Peyer's patch (tissue), 4 donors: Measurements from ENCODE around the gene RAB17. TPM values are rescaled to one million over a fixed set of nuclear protein-coding genes. Genes with fewer than 3 reads are reported as not detected.

Experiments
- DNase-seq, 3 donors: peaks; one replicate each; pipeline ENCODE4 v3.0.0-alpha.2; 2017 to 2019
- H3K27ac ChIP-seq, 4 donors: fragments of 200-600 bp; sonication (generic); one replicate each; pipeline ENCODE4 v1.5.1; 2016 to 2019
- H3K27me3 ChIP-seq, 2 donors: fragments of 200-600 bp; sonication (generic); one replicate each; pipeline ENCODE4 v1.5.1; 2019
- H3K36me3 ChIP-seq, 3 donors: fragments of 200-600 bp; sonication (generic); one replicate each; pipeline ENCODE4 v1.5.1; 2016 to 2019
- H3K4me1 ChIP-seq, 4 donors: fragments of 200-600 bp; sonication (generic); one replicate each; pipeline ENCODE4 v1.5.1; 2016 to 2019
- H3K4me3 ChIP-seq, 4 donors: fragments of 200-600 bp; sonication (generic); 1 replicate in 3 of 4; 2 replicates in 1 of 4; pipeline ENCODE4 v1.5.1; 2016 to 2019; ENCODE audit warnings: mild to moderate bottlenecking in 1 of 4
- H3K9me3 ChIP-seq, 4 donors: fragments of 200-600 bp; sonication (generic); one replicate each; pipeline ENCODE4 v1.5.1; 2016 to 2019; ENCODE audit warnings: mild to moderate bottlenecking in 1 of 4
- CTCF ChIP-seq, 6 experiments: fragments of 450-650 bp in 4 of 6; fragments of 200-600 bp in 2 of 6; sonication (generic) in 1 of 6; IDR thresholded peaks; one replicate each; pipeline ENCODE4 v1.5.1; 2017 to 2019; ENCODE audit warnings: antibody characterized with exemption in 6 of 6, mild to moderate bottlenecking in 3 of 6, moderate library complexity in 1 of 6
- POLR2A ChIP-seq, 2 donors: fragments of 450-650 bp; IDR thresholded peaks; one replicate each; pipeline ENCODE4 v1.5.1; 2017; ENCODE audit warnings: antibody characterized with exemption in 2 of 2, mild to moderate bottlenecking in 2 of 2, moderate library complexity in 2 of 2
- total RNA-seq, 4 donors: library from RNA; depleted of rRNA; stranded (reverse); fragments of >200 nt; gene quantifications; one replicate each; pipeline ENCODE4 v1.1.0, GENCODE V29; 2016

RAB17 gene
- total RNA-seq, 4 donors from 2014 or later = 66.0 to 244 (median 219) TPM

GRCh38 chr2:237557633-237558015, 32.9 kb downstream of the RAB17 start:
- H3K27ac ChIP-seq = no peak overlapping the region
- DNase-seq = no peak
- H3K36me3 ChIP-seq = no peaks in the 10 kb centered on the region
- peaks cover 0 to 8% (median 0%) of the 10 kb centered on the region in 4 donors for H3K9me3 ChIP-seq
- no peak for TF ChIP-seq CTCF (IDR thresholded peaks at IDR 0.05)
- no peak for TF ChIP-seq POLR2A (IDR thresholded peaks at IDR 0.05)
- no peaks in the 10 kb centered on the region for H3K4me1 ChIP-seq
- no peaks in the 10 kb centered on the region for H3K27me3 ChIP-seq
- H3K4me3 ChIP-seq = no peak overlapping the region

DNA sequence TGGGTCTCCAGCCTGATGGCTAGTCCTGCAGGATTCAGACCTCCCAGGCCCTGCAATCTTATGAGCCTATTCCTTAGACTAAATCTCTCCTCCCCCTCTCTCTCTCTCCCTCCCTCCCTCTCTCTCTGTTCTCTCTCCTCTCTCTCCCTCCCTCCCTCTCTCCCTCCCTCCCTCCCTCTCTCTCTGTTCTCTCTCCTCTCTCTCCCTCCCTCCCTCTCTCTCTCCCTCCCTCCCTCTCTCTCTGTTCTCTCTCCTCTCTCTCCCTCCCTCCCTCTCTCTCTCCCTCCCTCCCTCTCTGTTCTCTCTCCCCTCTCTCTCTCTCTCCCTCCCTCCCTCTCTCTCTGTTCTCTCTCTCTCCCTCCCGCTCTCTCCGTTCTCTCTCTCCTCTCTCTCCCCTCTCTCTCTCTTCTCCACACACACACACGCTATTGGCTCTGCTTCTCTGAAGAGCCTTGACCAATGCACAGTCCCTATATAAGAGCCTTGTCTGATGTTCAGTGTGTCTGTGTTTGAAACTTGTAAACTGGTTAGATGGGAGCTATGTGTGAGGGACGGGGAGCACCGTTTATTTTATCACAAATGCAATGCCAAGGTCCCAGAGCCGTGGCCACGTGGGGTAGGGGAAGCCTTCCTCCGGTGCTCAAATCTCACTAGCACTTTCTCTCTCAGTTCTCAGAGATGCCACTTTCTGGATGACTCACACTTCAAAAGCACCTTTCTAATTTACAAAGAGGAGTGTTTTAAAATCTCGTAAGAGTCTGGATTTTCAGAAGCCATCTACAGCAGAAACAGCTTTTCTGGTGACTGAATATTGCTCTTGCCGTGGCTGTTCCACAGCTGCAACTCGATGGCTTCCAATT, 33.5 kb downstream of the RAB17 start:
- no peaks in the 10 kb centered on the region for H3K36me3 ChIP-seq
- H3K9me3 ChIP-seq = peaks cover 0 to 8% (median 0%) of the 10 kb centered on the region in 4 donors
- no peaks in the 10 kb centered on the region for H3K4me1 ChIP-seq
- no peak overlapping the region for H3K4me3 ChIP-seq
- TF ChIP-seq POLR2A (IDR thresholded peaks at IDR 0.05) (no peak), CTCF (IDR thresholded peaks at IDR 0.05) (no peak)
- H3K27me3 ChIP-seq = no peaks in the 10 kb centered on the region
- no peak for DNase-seq
- H3K27ac ChIP-seq = no peak overlapping the region

- H3K27ac ChIP-seq = no peak overlapping the region
- no peaks in the 10 kb centered on the region for H3K27me3 ChIP-seq
- H3K36me3 ChIP-seq = no peaks in the 10 kb centered on the region
- no peaks in the 10 kb centered on the region for H3K4me1 ChIP-seq
- H3K4me3 ChIP-seq = no peak overlapping the region
- DNase-seq = no peak
- peaks cover 0 to 8% (median 0%) of the 10 kb centered on the region in 4 donors for H3K9me3 ChIP-seq
- TF ChIP-seq CTCF (IDR thresholded peaks at IDR 0.05) = no peak
- no peak for TF ChIP-seq POLR2A (IDR thresholded peaks at IDR 0.05)
These were observed 35.0 kb downstream of the RAB17 start for GRCh38 chr2:237555560-237555959.

DNA sequence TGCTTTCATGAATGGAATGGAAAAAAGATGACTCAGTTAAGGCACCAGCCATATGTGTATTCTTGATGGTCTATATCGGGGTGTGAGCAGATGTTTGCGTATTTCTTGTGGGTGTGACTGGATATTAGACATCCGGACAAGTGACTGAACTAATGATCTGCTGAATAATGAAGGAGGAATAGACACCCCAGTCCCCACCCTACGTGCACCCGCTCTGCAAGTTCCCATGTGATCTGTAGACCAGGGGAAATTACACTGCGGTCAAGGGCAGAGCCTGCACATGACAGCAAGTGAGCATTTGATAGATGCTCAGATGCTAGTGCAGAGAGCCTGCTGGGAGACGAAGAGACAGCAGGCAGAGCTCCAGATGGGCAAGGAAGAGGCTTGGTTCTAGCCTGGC, 36.6 kb downstream of the RAB17 start:
- TF ChIP-seq CTCF (IDR thresholded peaks at IDR 0.05) (no peak), POLR2A (IDR thresholded peaks at IDR 0.05) (no peak)
- H3K36me3 ChIP-seq = no peaks in the 10 kb centered on the region
- peaks cover 0 to 8% (median 0%) of the 10 kb centered on the region in 4 donors for H3K9me3 ChIP-seq
- no peak overlapping the region for H3K27ac ChIP-seq
- no peak for DNase-seq
- no peak overlapping the region for H3K4me3 ChIP-seq
- no peaks in the 10 kb centered on the region for H3K4me1 ChIP-seq
- no peaks in the 10 kb centered on the region for H3K27me3 ChIP-seq

DNA sequence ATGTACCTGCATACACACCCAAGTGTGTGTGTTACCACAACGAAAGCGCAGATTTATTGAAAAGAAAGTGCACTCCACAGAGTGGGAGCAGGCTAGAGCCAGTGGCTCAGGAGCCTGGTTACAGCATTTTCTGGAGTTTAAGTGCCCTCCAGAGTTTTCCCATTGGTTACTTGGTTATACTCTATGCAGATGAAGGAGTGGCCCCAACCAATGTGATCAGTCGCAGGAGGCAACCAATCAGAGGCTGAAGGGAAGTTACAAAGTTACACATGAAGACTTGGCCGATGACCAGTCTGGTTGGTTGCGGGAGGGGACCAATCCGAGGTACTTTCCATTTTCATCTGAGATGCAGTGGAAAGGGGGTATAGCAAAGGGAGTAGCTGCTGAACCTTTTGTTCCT, 37.6 kb downstream of the RAB17 start:
- peaks cover 0 to 6% (median 0%) of the 10 kb centered on the region in 4 donors for H3K4me1 ChIP-seq
- no peaks in the 10 kb centered on the region for H3K36me3 ChIP-seq
- H3K9me3 ChIP-seq = peaks cover 0 to 8% (median 0%) of the 10 kb centered on the region in 4 donors
- no peak overlapping the region for H3K27ac ChIP-seq
- TF ChIP-seq CTCF (IDR thresholded peaks at IDR 0.05) (no peak), POLR2A (IDR thresholded peaks at IDR 0.05) (no peak)
- no peak overlapping the region for H3K4me3 ChIP-seq
- no peak for DNase-seq
- H3K27me3 ChIP-seq = no peaks in the 10 kb centered on the region
